Large intestine (tissue), 3 donors: ENCODE measurements around the gene POP7. TPM values are rescaled to one million over a fixed set of nuclear protein-coding genes. Genes with fewer than 3 reads are reported as not detected.

ENCODE experiments used
- DNase-seq, 2 donors: peaks; one replicate each; pipeline versions ENCODE4 v3.0.0 to v3.0.0-alpha.2; 2013
- H3K27ac ChIP-seq: one replicate; pipeline ENCODE4 v1.5.1; 2013; ENCODE audit warnings: low read length
- H3K27me3 ChIP-seq: 2 replicates; pipeline ENCODE4 v1.6.1; 2013; ENCODE audit warnings: low read length; ENCODE audit not compliant: control insufficient read depth, insufficient read depth
- H3K36me3 ChIP-seq: 2 replicates; pipeline ENCODE4 v1.6.1; 2013; ENCODE audit warnings: low read length; ENCODE audit not compliant: control insufficient read depth, insufficient read depth
- H3K4me1 ChIP-seq: one replicate; pipeline ENCODE4 v1.6.1; 2013; ENCODE audit warnings: low read length; ENCODE audit not compliant: control insufficient read depth, insufficient read depth
- H3K4me3 ChIP-seq: one replicate; pipeline ENCODE4 v1.5.1; 2013; ENCODE audit warnings: low read length
- H3K9me3 ChIP-seq: one replicate; pipeline ENCODE4 v1.6.1; 2013; ENCODE audit warnings: mild to moderate bottlenecking, low read depth, low read length, moderate library complexity; ENCODE audit not compliant: control insufficient read depth
- WGBS: methylation state at CpG from one replicate; pipeline ENCODE4 v1.1.5; 2013; ENCODE audit warnings: low lambda C conversion rate; ENCODE audit not compliant: insufficient coverage; 5-methylcytosine and 5-hydroxymethylcytosine counted together
- polyA plus RNA-seq: library from polyadenylated mRNA; unstranded; fragments of 120-200 nt; gene quantifications from one replicate; pipeline ENCODE4 v1.2.1, GENCODE V29; 2013

The POP7 gene
- polyA plus RNA-seq, 1 donor: 28.7 TPM

DNA sequence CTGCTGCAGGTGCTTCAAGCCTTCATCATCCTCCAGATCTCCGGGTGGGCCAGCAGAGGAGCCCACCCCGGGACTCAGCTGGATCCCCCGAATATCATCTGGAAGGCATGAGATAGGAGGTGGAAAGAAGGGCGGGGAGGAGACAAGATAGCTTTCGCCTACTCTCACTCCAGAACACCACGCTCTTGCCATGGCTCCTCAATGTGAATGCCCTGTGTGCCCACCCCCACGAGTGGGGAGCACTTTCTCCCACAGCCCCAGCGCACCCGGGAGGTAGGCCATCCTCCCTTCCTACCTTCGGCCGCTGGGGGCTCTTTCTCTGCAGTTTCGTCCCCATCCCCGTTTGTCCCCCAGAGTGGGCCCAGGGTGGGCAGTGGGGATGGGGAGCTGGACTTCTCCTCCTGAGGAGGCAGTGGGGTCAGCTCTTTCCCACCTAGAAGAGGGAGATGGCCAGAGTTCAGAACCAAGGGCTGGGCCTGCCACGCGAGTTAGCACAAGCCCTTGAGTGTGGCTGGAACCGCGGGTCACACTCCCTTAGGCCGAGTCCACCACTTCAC lies 20.8 kb upstream of the POP7 start:
- peaks cover 95% of the 10 kb centered on the region for H3K36me3 ChIP-seq
- no peak overlapping the region for H3K27ac ChIP-seq
- no peak for DNase-seq
- no peak overlapping the region for H3K4me3 ChIP-seq
- no peaks in the 10 kb centered on the region for H3K27me3 ChIP-seq
- H3K4me1 ChIP-seq: peaks cover under 1% of the 10 kb centered on the region
- no CpG with 5 or more reads among the region's 18 CpGs for WGBS
- no peaks in the 10 kb centered on the region for H3K9me3 ChIP-seq

- Histone ChIP-seq H3K9me3 (no peaks in the 10 kb centered on the region), H3K4me1 (peaks cover under 1% of the 10 kb centered on the region), H3K27me3 (no peaks in the 10 kb centered on the region), H3K27ac (no peak overlapping the region), H3K36me3 (peaks cover 90% of the 10 kb centered on the region), H3K4me3 (no peak overlapping the region)
- no CpG with 5 or more reads among the region's 17 CpGs for whole genome bisulfite sequencing
- DNase-seq: no peak
These were observed 20.2 kb upstream of the POP7 start for GRCh38 chr7:100685631-100686145.

DNA sequence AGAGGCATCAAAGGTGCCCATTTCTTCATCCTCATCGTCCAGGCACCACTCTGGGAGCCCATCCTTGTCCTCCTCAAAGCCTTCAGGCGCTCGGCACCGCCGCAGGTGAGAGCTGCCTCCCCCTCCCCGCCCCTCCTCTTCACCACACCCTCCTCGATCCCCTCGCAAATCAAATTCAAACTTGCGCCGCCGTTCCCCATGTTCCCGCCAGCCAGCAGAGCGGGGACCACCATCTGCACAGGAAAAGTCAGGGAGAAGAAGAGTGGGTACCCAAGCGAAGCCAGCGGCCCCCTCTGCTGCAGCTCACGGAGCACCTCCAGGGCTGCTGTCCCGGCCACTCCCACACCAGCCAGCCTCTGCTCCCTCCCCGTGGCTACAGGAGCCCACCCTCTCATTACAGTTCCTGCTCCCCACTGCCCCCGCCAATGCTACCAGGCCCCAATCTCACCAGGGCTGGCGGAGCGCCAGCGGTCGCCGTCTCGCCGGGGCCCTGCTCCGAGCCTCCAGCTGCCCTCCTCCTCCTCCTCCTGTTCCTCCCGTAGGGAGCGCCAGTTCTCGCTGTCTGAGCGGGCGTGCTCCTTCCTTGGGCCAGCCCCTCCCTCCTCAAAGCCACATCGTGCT lies 19.6 kb upstream of the POP7 start:
- DNase-seq: no peak
- Histone ChIP-seq H3K36me3 (peaks cover 90% of the 10 kb centered on the region), H3K4me3 (no peak overlapping the region), H3K27ac (no peak overlapping the region), H3K27me3 (no peaks in the 10 kb centered on the region), H3K4me1 (peaks cover 7% of the 10 kb centered on the region), H3K9me3 (no peaks in the 10 kb centered on the region)
- no CpG with 5 or more reads among the region's 33 CpGs for WGBS

DNA sequence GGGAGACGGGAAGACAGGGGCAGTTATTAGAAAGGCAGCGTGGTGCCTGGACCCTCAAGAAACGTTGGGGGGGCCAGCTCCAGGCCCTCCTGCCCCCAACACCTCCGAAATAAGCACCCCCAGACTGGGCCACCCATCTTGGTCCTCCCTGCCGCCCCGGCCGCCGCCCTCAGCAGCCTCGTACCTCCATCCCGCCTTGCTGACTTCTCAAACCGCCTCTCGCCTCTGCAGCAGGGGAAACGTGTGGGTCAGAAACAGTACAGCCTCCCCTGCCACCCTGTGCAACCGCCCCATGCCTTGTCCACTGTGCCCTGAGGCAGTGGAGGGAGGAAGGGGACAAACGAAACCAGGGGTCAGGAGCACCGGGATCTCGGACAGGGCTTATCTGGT lies 19.1 kb upstream of the POP7 start:
- H3K27ac ChIP-seq: no peak overlapping the region
- WGBS: 100% methylated on average over 1 of the region's 17 CpGs
- no peaks in the 10 kb centered on the region for H3K9me3 ChIP-seq
- no peak overlapping the region for H3K4me3 ChIP-seq
- no peak for DNase-seq
- no peaks in the 10 kb centered on the region for H3K27me3 ChIP-seq
- H3K36me3 ChIP-seq: peaks cover 85% of the 10 kb centered on the region
- H3K4me1 ChIP-seq: peaks cover 11% of the 10 kb centered on the region

GRCh38 chr7:100687261-100687660 lies 18.7 kb upstream of the POP7 start:
- Histone ChIP-seq H3K4me1 (peaks cover 15% of the 10 kb centered on the region), H3K27ac (no peak overlapping the region), H3K4me3 (no peak overlapping the region), H3K36me3 (peaks cover 81% of the 10 kb centered on the region), H3K9me3 (no peaks in the 10 kb centered on the region), H3K27me3 (no peaks in the 10 kb centered on the region)
- WGBS: no CpG with 5 or more reads among the region's 22 CpGs
- DNase-seq: no peak

- no peaks in the 10 kb centered on the region for H3K27me3 ChIP-seq
- no peaks in the 10 kb centered on the region for H3K9me3 ChIP-seq
- no peak overlapping the region for H3K27ac ChIP-seq
- WGBS: no CpG with 5 or more reads among the region's 25 CpGs
- peaks cover 21% of the 10 kb centered on the region for H3K4me1 ChIP-seq
- peaks cover 75% of the 10 kb centered on the region for H3K36me3 ChIP-seq
- H3K4me3 ChIP-seq: no peak overlapping the region
- DNase-seq: no peak
These were observed 18.1 kb upstream of the POP7 start for GRCh38 chr7:100687751-100688300.

GRCh38 chr7:100688326-100688860 lies 17.5 kb upstream of the POP7 start:
- H3K36me3 ChIP-seq: peaks cover 70% of the 10 kb centered on the region
- H3K4me1 ChIP-seq: peaks cover 22% of the 10 kb centered on the region
- no peak overlapping the region for H3K27ac ChIP-seq
- no peak overlapping the region for H3K4me3 ChIP-seq
- no peak for DNase-seq
- WGBS: no CpG with 5 or more reads among the region's 16 CpGs
- no peaks in the 10 kb centered on the region for H3K27me3 ChIP-seq
- no peaks in the 10 kb centered on the region for H3K9me3 ChIP-seq

- Histone ChIP-seq H3K4me3 (no peak overlapping the region), H3K36me3 (peaks cover 59% of the 10 kb centered on the region), H3K27me3 (no peaks in the 10 kb centered on the region), H3K9me3 (no peaks in the 10 kb centered on the region), H3K27ac (no peak overlapping the region), H3K4me1 (peaks cover 22% of the 10 kb centered on the region)
- WGBS: no CpG with 5 or more reads among the region's 18 CpGs
- no peak for DNase-seq
These were observed 16.4 kb upstream of the POP7 start for GRCh38 chr7:100689230-100690135.

DNA sequence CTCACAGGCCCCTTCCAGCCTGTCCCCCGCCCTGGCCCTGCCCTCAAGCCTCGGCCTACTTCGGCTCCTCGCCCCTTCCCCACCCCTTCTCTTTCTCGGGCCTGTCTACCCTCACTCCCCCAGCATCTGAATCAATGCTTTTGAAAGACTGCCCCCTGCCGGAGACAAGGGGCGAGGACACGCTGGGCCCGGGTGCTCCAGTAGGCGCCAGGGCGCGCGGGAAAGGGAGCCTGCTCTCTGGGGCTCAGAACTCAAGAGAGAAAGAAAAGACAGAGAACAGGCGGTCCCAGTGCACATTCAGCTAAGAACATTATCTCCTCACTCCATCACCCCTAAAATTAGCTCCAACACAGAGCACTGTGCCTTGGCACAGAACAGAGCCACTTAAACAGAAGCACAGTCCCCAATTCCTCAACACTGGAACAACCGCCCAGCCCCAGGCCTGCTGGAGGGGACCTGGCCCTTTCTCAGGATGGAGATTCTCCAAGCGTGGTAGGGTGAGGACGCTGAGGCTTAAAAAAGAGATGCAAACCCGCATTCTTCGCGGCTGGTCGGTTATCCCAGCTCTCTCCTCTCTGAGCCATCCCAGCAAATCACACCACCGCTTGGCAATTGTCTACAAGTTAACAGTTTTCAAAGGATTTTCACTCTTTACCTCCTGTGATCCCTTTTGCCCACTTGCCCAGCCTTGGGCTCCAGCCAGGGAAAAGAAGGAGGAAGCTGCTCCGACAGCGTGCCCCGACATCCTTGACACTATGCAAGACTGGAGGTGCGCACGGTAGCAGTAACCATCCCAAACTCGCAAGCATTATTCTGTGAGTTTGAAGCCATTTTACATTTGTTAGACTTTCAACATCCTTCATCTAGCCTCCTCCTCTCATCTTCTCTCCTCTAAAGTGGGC lies 14.0 kb upstream of the POP7 start:
- H3K36me3 ChIP-seq: peaks cover 34% of the 10 kb centered on the region
- peak; percentile 67 to 68 for DNase-seq
- H3K27ac ChIP-seq: no peak overlapping the region
- H3K4me3 ChIP-seq: peak overlapping the region; percentile 88
- WGBS: no CpG with 5 or more reads among the region's 28 CpGs
- no peaks in the 10 kb centered on the region for H3K27me3 ChIP-seq
- peaks cover 22% of the 10 kb centered on the region for H3K4me1 ChIP-seq
- H3K9me3 ChIP-seq: no peaks in the 10 kb centered on the region
